Uterus (tissue), 4 donors: ENCODE data around the gene PEPD. TPM values are rescaled to one million over a fixed set of nuclear protein-coding genes. Genes with fewer than 3 reads are reported as not detected.

Source experiments
- DNase-seq, 2 donors: peaks; one replicate each; pipeline ENCODE4 v3.0.0-alpha.2; 2019 to 2020
- H3K27ac ChIP-seq, 2 donors: fragments of 200-600 bp; sonication (generic); 1 replicate in 1 of 2; 2 replicates in 1 of 2; pipeline ENCODE4 v1.5.1; 2016 to 2018
- H3K27me3 ChIP-seq, 2 donors: fragments of 200-600 bp; sonication (generic); one replicate each; pipeline ENCODE4 v1.5.1; 2018 to 2019; ENCODE audit warnings: control low read depth in 1 of 2
- H3K36me3 ChIP-seq, 2 donors: fragments of 200-600 bp; sonication (generic); one replicate each; pipeline ENCODE4 v1.5.1; 2019; ENCODE audit warnings: control low read depth in 1 of 2
- H3K4me1 ChIP-seq, 2 donors: fragments of 200-600 bp; sonication (generic); one replicate each; pipeline ENCODE4 v1.5.1; 2018 to 2019; ENCODE audit warnings: control low read depth in 1 of 2
- H3K4me3 ChIP-seq, 2 donors: fragments of 200-600 bp; sonication (generic); 1 replicate in 1 of 2; 2 replicates in 1 of 2; pipeline ENCODE4 v1.5.1; 2018 to 2019; ENCODE audit warnings: mild to moderate bottlenecking in 1 of 2
- H3K9me3 ChIP-seq, 2 donors: fragments of 200-600 bp; sonication (generic); one replicate each; pipeline ENCODE4 v1.5.1; 2019; ENCODE audit warnings: control low read depth in 1 of 2
- CTCF ChIP-seq, 4 experiments: fragments of 200-600 bp in 2 of 4; fragments of 450-650 bp in 2 of 4; sonication (generic) in 2 of 4; IDR thresholded peaks; one replicate each; pipeline ENCODE4 v1.5.1; 2016 to 2019; ENCODE audit warnings: antibody characterized with exemption in 4 of 4, mild to moderate bottlenecking in 2 of 4, moderate library complexity in 1 of 4
- POLR2A ChIP-seq, 2 donors: fragments of 450-650 bp; IDR thresholded peaks; one replicate each; pipeline ENCODE4 v1.6.1; 2016; ENCODE audit warnings: antibody characterized with exemption in 2 of 2, mild to moderate bottlenecking in 1 of 2, moderate library complexity in 1 of 2
- intact Hi-C: fragments of 100-400 bp; cut with DNase I; formaldehyde crosslinking; loops from one replicate; pipeline ENCODE4 v1.15.1; 2023; ENCODE audit warnings: low total_unique reads
- total RNA-seq, 4 donors: library from RNA; depleted of rRNA in 3 of 4; stranded (reverse); fragments of >200 nt in 3 of 4; gene quantifications; one replicate each; pipeline versions ENCODE4 v1.1.0 to v1.2.4, GENCODE V29; 2014 to 2023
- donor health status: DM: yes; HTN: yes; CAD: no.

Gene PEPD
- total RNA-seq, 4 donors from 2014 or later: 26.1 to 47.0 (median 37.9) TPM

DNA sequence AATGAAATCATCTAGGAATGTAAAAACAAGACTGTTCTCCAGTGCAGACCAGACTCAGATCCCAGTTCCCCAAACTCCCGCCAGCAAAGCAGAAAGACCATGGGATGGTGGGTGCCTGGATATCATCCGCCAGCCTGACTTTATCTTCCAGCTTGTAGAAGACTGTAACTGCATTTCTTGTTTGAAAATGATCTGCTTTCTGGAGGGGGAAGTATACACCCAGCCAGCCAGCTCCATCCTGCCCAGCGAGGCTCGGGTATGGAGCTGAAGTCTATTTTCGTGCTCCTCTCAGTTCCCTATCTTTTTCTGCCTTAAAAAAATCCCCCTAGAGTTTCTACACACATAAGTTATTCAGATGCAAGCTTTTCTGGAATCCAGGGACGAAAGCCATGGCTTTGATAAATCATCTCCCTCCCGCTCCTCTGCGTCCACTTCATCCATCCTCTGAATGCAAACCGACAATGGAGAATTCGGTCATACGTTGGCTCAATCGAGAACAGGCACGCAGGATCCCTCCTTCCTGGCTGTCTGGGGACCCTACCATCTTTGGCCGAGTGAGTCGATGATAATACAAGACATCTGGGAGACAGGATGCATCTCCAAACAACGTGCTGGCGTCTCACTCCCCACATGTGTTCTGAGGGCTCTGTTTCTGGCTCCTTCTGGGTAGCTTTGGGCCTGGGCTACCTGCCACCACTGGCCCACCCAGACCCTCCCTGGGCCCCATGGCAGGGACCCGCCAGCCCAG, 116.9 kb downstream of the PEPD start:
- no peaks in the 10 kb centered on the region for H3K27me3 ChIP-seq
- no peaks in the 10 kb centered on the region for H3K9me3 ChIP-seq
- H3K36me3 ChIP-seq: no peaks in the 10 kb centered on the region
- no peak for DNase-seq
- intact Hi-C loops: loop anchor here (5.0 to 10.0 kb wide), 2 partner anchors 110 to 1398 kb away; no protein-coding TSS in a partner anchor
- no peaks in the 10 kb centered on the region for H3K4me1 ChIP-seq
- TF ChIP-seq CTCF (IDR thresholded peaks at IDR 0.05) (no peak), POLR2A (IDR thresholded peaks at IDR 0.05) (no peak)
- H3K4me3 ChIP-seq: no peak overlapping the region
- H3K27ac ChIP-seq: no peak overlapping the region

GRCh38 chr19:33403973-33404304, 117.7 kb downstream of the PEPD start:
- DNase-seq: peak; percentile 9 to 11
- Histone ChIP-seq H3K27me3 (no peaks in the 10 kb centered on the region), H3K4me1 (no peaks in the 10 kb centered on the region), H3K9me3 (no peaks in the 10 kb centered on the region), H3K27ac (no peak overlapping the region), H3K36me3 (no peaks in the 10 kb centered on the region), H3K4me3 (no peak overlapping the region)
- intact Hi-C loops: loop anchor here (10.0 kb wide), 1 partner anchor 109 kb away; no protein-coding TSS in a partner anchor
- TF ChIP-seq CTCF (IDR thresholded peaks at IDR 0.05) (no peak), POLR2A (IDR thresholded peaks at IDR 0.05) (no peak)

GRCh38 chr19:33403221-33403972, 118.2 kb downstream of the PEPD start:
- Histone ChIP-seq H3K27ac (no peak overlapping the region), H3K27me3 (no peaks in the 10 kb centered on the region), H3K4me3 (no peak overlapping the region), H3K4me1 (no peaks in the 10 kb centered on the region), H3K36me3 (no peaks in the 10 kb centered on the region), H3K9me3 (no peaks in the 10 kb centered on the region)
- intact Hi-C loops: loop anchor here (10.0 kb wide), 1 partner anchor 109 kb away; no protein-coding TSS in a partner anchor
- TF ChIP-seq CTCF (IDR thresholded peaks at IDR 0.05) (no peak), POLR2A (IDR thresholded peaks at IDR 0.05) (no peak)
- peak in 1 of 2 donors; percentile 14 for DNase-seq

GRCh38 chr19:33402421-33403220, 119.0 kb downstream of the PEPD start:
- H3K27ac ChIP-seq: no peak overlapping the region
- H3K36me3 ChIP-seq: no peaks in the 10 kb centered on the region
- H3K4me3 ChIP-seq: no peak overlapping the region
- no peaks in the 10 kb centered on the region for H3K4me1 ChIP-seq
- no peaks in the 10 kb centered on the region for H3K9me3 ChIP-seq
- TF ChIP-seq CTCF (IDR thresholded peaks at IDR 0.05) (peak in 1 of 4 experiments; percentile 7), POLR2A (IDR thresholded peaks at IDR 0.05) (no peak)
- intact Hi-C loops: loop anchor here (10.0 kb wide), 1 partner anchor 108 kb away; no protein-coding TSS in a partner anchor
- DNase-seq: no peak
- H3K27me3 ChIP-seq: no peaks in the 10 kb centered on the region
